A549 (cell line): ENCODE measurements around the gene IL17B.

Experiments used
- BHLHE40 ChIP-seq: IDR thresholded peaks from 2 replicates; pipeline ENCODE4 v1.6.1; 2012; ENCODE audit warnings: low read depth, low read length, inconsistent platforms
- CTCF ChIP-seq: fragments of >200 bp; sonication (Bioruptor Twin); formaldehyde crosslinking; IDR thresholded peaks from 3 replicates; pipeline ENCODE4 v1.5.1; 2016
- MAX ChIP-seq: IDR thresholded peaks from 2 replicates; pipeline ENCODE4 v1.6.1; 2012
- RFX5 ChIP-seq: fragments of 450-650 bp; IDR thresholded peaks from 2 replicates; pipeline ENCODE4 v1.7.1; 2014; ENCODE audit warnings: antibody characterized with exemption, mild to moderate bottlenecking, moderate library complexity
- USF2 ChIP-seq: fragments of 450-650 bp; IDR thresholded peaks from 2 replicates; pipeline ENCODE4 v1.6.1; 2014; ENCODE audit warnings: antibody characterized with exemption

- TF ChIP-seq BHLHE40 (no peak), MAX (no peak), CTCF (no peak), RFX5 (no peak), USF2 (no peak)
Observed at GRCh38 chr5:149376711-149377447, 2.2 kb downstream of the IL17B start.
